ENCODE results near the gene ELOVL1.

The ELOVL1 gene

GRCh38 chr1:43358121-43358745 is 9.6 kb downstream of the ELOVL1 start:
- DNase-seq (ENCODE audit: low read depth in 2 of 3, low spot score in 1 of 3): no peak

- no peak for DNase-seq (ENCODE audit: low read depth in 2 of 3, low spot score in 1 of 3)
These were observed 10.6 kb downstream of the ELOVL1 start for GRCh38 chr1:43357251-43357650.

GRCh38 chr1:43354936-43355335 is 12.9 kb downstream of the ELOVL1 start:
- no peak for DNase-seq (ENCODE audit: low read depth in 2 of 3, low spot score in 1 of 3)

GRCh38 chr1:43354471-43354870 is 13.3 kb downstream of the ELOVL1 start:
- no peak for DNase-seq (ENCODE audit: low read depth in 2 of 3, low spot score in 1 of 3)

- no peak for DNase-seq (ENCODE audit: low read depth in 2 of 3, low spot score in 1 of 3)
These were observed 14.9 kb downstream of the ELOVL1 start for GRCh38 chr1:43352881-43353280.

- DNase-seq (ENCODE audit: low read depth in 2 of 3, low spot score in 1 of 3): no peak
These were observed 15.5 kb downstream of the ELOVL1 start for GRCh38 chr1:43352351-43352705.

- DNase-seq (ENCODE audit: low read depth in 2 of 3, low spot score in 1 of 3): no peak
These were observed 16.1 kb downstream of the ELOVL1 start for GRCh38 chr1:43351421-43352350.

- no peak for DNase-seq (ENCODE audit: low read depth in 2 of 3, low spot score in 1 of 3)
These were observed 16.8 kb downstream of the ELOVL1 start for GRCh38 chr1:43350976-43351375.

GRCh38 chr1:43349594-43350306 is 18.1 kb downstream of the ELOVL1 start:
- no peak for DNase-seq (ENCODE audit: low read depth in 2 of 3, low spot score in 1 of 3)

- peak in 2 of 3 donors; percentile 34 to 37 for DNase-seq (ENCODE audit: low read depth in 2 of 3, low spot score in 1 of 3)
These were observed 18.8 kb downstream of the ELOVL1 start for GRCh38 chr1:43348809-43349593.

GRCh38 chr1:43348343-43348808 is 19.4 kb downstream of the ELOVL1 start:
- no peak for DNase-seq (ENCODE audit: low read depth in 2 of 3, low spot score in 1 of 3)

GRCh38 chr1:43346636-43347035 is 21.2 kb downstream of the ELOVL1 start:
- no peak for DNase-seq (ENCODE audit: low read depth in 2 of 3, low spot score in 1 of 3)

- DNase-seq (ENCODE audit: low read depth in 2 of 3, low spot score in 1 of 3): no peak
These were observed 22.7 kb downstream of the ELOVL1 start for GRCh38 chr1:43345120-43345519.

- no peak for DNase-seq (ENCODE audit: low read depth in 2 of 3, low spot score in 1 of 3)
These were observed 23.5 kb downstream of the ELOVL1 start for GRCh38 chr1:43344267-43344850.

- DNase-seq (ENCODE audit: low read depth in 2 of 3, low spot score in 1 of 3): no peak
These were observed 27.3 kb downstream of the ELOVL1 start for GRCh38 chr1:43340559-43340958.

- no peak for DNase-seq (ENCODE audit: low read depth in 2 of 3, low spot score in 1 of 3)
These were observed 28.1 kb downstream of the ELOVL1 start for GRCh38 chr1:43339584-43340232.

GRCh38 chr1:43338001-43338400 is 29.8 kb downstream of the ELOVL1 start:
- DNase-seq (ENCODE audit: low read depth in 2 of 3, low spot score in 1 of 3): no peak

GRCh38 chr1:43337588-43337987 is 30.2 kb downstream of the ELOVL1 start, which contains the start of gene MPL:
Gene MPL, plus strand, starts transcription at chr1:43337818. Its CDS starts 31 bp downstream, at chr1:43337849.
- DNase-seq (ENCODE audit: low read depth in 2 of 3, low spot score in 1 of 3): no peak

GRCh38 chr1:43334453-43335205 is 33.2 kb downstream of the ELOVL1 start:
- DNase-seq (ENCODE audit: low read depth in 2 of 3, low spot score in 1 of 3): no peak
